ENCODE results near the gene TMED9.

DNA sequence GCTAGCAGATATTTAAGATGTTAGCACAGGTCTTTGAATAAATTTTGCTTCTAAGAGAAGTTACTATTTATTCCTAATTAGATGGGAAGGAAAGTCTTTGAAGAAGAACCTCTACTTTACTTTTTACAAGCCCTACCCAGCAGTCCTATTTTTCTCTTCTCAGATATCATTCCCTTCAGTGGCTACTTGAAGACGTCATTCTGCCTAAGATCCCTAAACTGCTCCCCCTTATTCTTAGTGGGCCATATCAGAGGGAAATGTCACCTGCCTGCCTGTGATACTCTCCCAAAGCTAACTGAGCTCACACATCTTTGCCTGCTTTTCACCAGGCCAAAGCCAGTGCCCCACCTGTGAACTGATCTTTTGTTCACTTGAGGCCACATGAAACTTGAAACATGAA, 16.5 kb upstream of the TMED9 start:
- no peak for TF ChIP-seq CTCF (IDR thresholded peaks at IDR 0.05)
- TF ChIP-seq POLR2A (IDR thresholded peaks at IDR 0.05) = no peak

Measured in upper lobe of left lung (tissue), 4 donors.